Stimulated activated CD8-positive, alpha-beta memory T cell treated with anti-CD3 and anti-CD28 coated beads, Interleukin-7, amount 100 ng/mL, for 48 hours (primary cell): Measurements from ENCODE around the gene PASD1.
"Not testable (repeated sequence)": the region's sequence is repeated elsewhere in the genome, so short reads cannot be mapped to it uniquely, and the experiment has no call there.

Experiments used
- DNase-seq, 2 donors: peaks; one replicate each; pipeline ENCODE4 v3.0.0-alpha.2; 2020; ENCODE audit warnings: low read depth in 1 of 2; ENCODE audit errors: extremely low read depth in 1 of 2

The PASD1 gene

GRCh38 chrX:151563449-151563848 is at the start of gene PASD1:
TSS of gene PASD1 (plus strand) at chrX:151563675. CDS start at chrX:151601554, 37,879 bp downstream.
- DNase-seq: no peak

GRCh38 chrX:151515237-151515636 is 48.2 kb upstream of the PASD1 start:
- no peak for DNase-seq

GRCh38 chrX:151516538-151517187 is 46.8 kb upstream of the PASD1 start:
- no peak for DNase-seq

DNA sequence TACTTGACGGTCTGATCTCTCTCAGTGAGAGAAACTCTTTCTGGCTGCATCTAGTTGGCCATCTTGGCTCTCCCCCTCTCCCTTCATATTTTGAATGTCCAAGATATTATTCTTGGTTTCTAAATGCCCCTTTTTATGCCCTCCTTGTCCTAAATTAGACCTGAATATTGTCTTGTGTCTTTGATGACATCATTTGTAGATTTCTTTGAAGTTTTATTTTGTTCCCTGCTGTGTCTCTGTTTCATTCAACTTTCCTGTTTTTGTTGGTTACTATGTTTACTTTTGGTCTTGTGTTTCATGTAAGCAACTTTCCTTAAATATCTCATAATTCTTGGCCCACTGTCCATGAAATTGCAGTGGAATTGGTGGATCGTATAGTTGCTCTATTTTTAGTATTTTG is 46.1 kb upstream of the PASD1 start:
- no peak for DNase-seq

DNA sequence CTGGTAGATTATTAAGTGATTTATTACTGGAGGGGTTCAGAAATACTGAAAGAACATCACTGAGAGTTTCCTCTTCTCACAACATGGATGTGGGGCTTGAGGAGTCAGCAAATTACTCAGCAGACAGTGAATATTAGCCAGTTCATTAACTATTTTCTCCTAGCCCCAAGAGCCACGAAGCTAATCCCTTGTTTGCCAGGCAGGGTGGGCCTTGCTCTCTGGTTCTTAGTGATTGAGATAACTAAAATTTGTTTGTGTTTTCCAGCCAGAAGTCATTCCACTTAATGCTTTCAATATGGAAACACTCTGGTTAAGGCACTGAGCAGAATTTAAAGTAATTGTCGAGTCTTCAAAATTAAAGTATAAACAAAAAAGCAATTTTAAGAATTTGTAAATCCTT is 40.1 kb upstream of the PASD1 start:
- no peak for DNase-seq

GRCh38 chrX:151536571-151536970 is 26.9 kb upstream of the PASD1 start:
- no peak for DNase-seq

- no peak for DNase-seq
Observed at GRCh38 chrX:151537572-151537971, 25.9 kb upstream of the PASD1 start.

DNA sequence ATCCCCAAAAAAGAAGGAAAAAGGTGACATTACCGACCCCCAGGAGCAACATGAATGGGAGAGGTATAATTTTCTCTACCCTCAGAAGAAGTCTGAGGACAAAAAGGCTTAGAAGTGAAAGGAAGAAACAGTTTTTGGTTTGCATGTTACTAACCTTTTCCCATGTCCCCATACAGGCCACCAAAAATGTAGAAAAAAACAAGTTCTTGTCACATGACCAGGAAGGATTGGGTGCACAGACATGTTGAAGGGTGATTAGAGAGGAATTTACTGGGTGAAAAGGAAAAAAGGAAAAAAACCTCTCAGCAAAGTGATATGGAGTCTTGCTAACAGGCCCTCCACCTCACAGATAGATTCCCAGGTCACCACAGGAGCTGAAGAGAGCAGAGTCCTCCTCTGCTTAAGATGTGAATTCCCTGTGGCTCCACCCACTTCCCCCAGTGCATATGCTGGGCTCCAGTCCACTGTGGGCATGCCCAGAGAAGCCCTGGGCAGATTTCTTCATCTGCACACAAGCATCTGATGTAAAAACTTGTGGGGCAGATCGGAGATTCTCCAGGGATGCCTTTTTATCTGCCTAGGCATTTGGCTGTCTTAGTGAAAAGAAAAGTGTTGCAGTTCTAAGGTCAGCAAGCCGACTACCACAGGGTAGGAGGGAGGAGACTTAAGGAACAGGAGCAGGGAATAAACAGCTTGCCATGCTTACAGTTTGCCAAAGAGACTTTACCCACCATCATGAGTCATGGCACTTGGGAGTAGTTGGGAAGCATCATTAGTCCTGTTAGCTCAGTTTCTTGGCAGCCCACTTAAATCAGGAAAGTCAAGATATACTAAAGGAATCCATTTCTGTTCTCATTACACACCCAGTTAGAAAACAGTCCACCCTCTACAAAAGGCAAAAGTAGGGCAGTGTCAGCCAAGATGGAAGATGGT is 25.0 kb upstream of the PASD1 start:
- DNase-seq: no peak

GRCh38 chrX:151543706-151544105 is 19.8 kb upstream of the PASD1 start:
- DNase-seq: no peak

DNA sequence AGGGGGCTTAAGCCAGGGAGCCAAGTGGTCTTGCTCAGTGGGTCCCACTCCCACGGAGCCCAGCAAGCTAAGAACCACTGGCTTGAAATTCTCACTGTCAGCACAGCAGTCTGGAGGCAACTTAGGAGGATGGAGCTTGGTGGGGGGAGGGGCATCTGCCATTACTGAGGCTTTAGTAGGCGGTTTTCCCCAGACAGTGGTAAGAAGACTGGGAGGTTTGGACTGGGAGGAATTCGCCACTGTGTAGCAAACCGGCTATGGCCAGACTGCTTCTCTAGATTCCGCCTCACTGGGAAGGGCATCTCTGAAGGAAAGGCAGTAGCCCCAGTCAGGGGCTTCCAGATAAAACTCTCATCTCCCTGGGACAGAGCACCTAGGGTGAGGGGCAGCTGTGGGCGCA is 17.2 kb upstream of the PASD1 start:
- not testable (repeated sequence) for DNase-seq

GRCh38 chrX:151551176-151551575 is 12.3 kb upstream of the PASD1 start:
- DNase-seq: not testable (repeated sequence)

- no peak for DNase-seq
Observed at GRCh38 chrX:151552743-151553142, 10.7 kb upstream of the PASD1 start.

GRCh38 chrX:151555301-151555700 is 8.2 kb upstream of the PASD1 start:
- DNase-seq: not testable (repeated sequence)

DNA sequence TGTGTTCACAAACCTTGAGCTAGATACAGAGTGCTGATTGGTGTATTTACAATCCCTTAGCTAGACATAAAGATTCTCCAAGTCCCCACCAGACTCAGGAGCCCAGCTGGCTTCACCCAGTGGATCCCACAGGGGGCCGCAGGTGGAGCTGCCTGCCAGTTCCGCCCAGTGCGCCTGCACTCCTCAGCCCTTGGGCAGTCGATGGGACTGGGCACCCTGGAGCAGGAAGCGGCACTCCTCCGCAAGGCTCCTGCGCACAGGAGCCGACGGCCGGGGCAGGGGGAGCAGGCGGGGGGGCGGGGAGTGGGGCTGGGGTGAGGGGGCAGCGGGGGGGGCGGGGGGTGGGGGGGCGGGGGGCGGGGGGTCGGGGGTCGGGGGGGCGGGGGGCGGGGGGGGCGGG is 990 bp upstream of the PASD1 start:
- DNase-seq: not testable (repeated sequence)

DNA sequence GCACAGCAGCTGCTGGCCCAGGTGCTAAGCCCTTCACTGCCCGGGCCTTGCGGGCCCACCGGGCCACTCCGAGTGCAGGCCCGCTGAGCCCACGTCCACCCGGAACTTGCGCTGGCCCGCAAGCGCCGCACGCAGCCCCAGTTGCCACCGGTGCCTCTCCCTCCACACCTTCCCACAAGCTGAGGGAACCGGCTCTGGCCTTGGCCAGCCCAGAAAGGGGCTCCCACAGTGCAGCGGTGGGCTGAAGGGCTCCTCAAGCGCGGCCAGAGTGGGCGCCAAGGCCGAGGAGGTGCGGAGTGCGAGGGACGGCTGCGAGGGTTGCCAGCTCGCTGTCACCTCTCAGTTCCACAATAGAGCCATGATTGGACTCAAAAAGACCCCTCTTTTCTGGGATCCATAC is 472 bp upstream of the PASD1 start:
- DNase-seq: not testable (repeated sequence)

GRCh38 chrX:151564035-151564434 is 560 bp downstream of the PASD1 start:
- no peak for DNase-seq

DNA sequence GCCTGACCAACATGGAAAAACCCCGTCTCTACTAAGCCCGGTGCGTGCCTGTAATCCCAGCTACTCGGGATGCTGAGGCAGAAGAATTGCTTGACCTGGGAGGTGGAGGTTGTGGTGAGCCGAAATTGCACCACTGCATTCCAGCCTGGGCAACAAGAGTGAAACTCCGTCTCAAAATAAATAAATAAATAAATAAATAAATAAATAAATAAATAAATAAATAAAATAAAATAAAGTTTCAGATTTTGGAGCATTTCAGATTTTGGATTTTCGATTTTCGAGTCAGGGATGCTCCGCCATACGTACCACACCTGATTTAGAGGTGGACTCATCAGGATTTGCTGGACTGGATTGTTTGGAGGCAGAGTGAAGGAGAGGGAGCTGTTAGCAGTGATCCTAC is 3.4 kb downstream of the PASD1 start:
- DNase-seq: not testable (repeated sequence)

DNA sequence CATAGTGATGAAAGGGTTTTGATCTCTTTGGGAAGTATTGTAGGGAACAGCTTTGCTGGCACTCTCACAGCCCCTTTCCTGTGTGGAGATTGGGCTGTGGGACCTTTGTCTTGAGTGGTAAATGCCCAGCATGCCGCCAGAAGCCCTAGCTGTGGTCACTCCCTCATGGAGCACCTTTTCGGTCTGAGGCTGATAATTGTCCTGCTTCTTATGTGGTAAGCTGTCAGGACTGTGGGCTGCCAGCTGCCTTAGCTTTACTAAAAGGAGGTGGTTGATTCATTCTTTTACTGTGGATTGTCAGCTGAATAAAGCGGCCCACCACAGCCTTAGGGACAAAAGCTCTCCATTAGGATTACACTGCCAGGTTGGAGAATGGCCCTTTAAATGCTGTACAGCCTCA is 7.1 kb downstream of the PASD1 start:
- no peak for DNase-seq

- DNase-seq: not testable (repeated sequence)
Observed at GRCh38 chrX:151593384-151593783, 29.9 kb downstream of the PASD1 start.

DNA sequence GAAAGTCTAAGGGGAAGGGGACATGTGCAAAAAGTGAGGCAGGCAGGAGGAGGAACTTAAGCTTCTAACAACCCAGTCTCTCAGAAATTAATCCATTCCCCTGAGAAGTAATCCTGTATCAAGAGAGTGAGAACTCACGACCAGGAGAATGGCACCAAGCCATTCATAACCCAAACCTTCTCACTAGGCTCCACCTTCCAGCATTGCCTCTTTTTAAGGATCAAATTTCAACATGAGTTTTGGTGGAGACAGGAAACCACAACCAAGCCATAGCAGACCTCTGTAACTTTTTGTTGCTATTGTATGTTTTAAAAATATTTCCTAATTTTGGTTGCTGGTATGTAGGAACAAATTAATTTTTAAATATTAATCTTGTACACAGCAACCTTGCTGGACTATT is 32.8 kb downstream of the PASD1 start:
- DNase-seq: no peak

DNA sequence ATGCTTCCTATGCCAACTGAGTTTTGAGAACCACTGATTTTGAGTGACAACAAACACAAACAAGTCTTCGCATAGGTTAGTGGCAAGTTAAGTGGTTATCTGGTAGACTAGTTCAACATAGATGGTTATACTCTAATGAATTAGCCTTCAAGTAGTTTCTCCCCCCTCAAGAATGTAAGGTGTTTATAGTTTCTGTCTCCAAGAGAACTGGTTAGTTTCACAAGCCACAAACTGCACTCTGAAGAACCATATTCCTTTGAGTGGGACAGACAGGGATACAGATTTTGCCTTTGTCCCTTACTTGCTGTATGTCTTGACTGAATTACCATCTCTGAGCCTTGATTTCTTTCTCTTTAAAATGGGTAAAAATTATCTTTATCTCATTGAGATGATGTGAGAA is 41.5 kb downstream of the PASD1 start:
- no peak for DNase-seq

GRCh38 chrX:151609222-151609621 is 45.7 kb downstream of the PASD1 start:
- no peak for DNase-seq
